K562 (cell line): Measurements from ENCODE around the gene HSD17B1. TPM values are rescaled to one million over a fixed set of nuclear protein-coding genes. Genes with fewer than 3 reads are reported as not detected.
A peak's percentile ranks its signal among the peaks of the same experiment; 100 is the strongest.

Experiments used
- BCOR ChIP-seq: fragments of 450-650 bp; IDR thresholded peaks from 2 replicates; pipeline ENCODE4 v1.6.1; 2016
- HNRNPH1 ChIP-seq: fragments of 200-400 bp; formaldehyde crosslinking; optimal IDR thresholded peaks from 2 replicates; pipeline ENCODE3; 2017; ENCODE audit warnings: low read depth, mild to moderate bottlenecking, low read length, moderate library complexity
- MTA3 ChIP-seq: fragments of 450-650 bp; formaldehyde crosslinking; IDR thresholded peaks from 2 replicates; pipeline ENCODE4 v1.6.1; 2017; ENCODE audit warnings: mild to moderate bottlenecking, borderline replicate concordance
- RFX5 ChIP-seq: IDR thresholded peaks from 2 replicates; pipeline ENCODE4 v1.6.1; 2011; ENCODE audit warnings: low read depth, mild to moderate bottlenecking, improper control_type of control experiment, low read length
- YBX1 ChIP-seq: fragments of 450-650 bp; IDR thresholded peaks from 2 replicates; pipeline ENCODE4 v1.7.1; 2016; ENCODE audit warnings: mild to moderate bottlenecking
- ZNF165 ChIP-seq: fragments of 250-450 bp; sonication (Bioruptor Pico); IDR thresholded peaks from 2 replicates; pipeline ENCODE4 v1.4.0; 2020; ENCODE audit warnings: borderline replicate concordance
- ZNF239 ChIP-seq: fragments of 250-450 bp; sonication (Bioruptor Pico); IDR thresholded peaks from 2 replicates; pipeline ENCODE4 v1.4.0; 2020; ENCODE audit warnings: mild to moderate bottlenecking
- ZNF551 ChIP-seq: fragments of 250-450 bp; sonication (Bioruptor Pico); IDR thresholded peaks from 2 replicates; pipeline ENCODE4 v1.5.0; 2021; ENCODE audit warnings: mild to moderate bottlenecking, moderate library complexity
- ZNF584 ChIP-seq: fragments of 200-800 bp; sonication (Bioruptor generic); IDR thresholded peaks from 2 replicates; pipeline ENCODE4 v1.6.1; 2016; ENCODE audit warnings: low read depth, mild to moderate bottlenecking, missing genetic modification characterization, missing compliant biosample characterization
- polyA plus RNA-seq, 8 experiments: library from polyadenylated mRNA; depleted of rRNA in 4 of 8; stranded (reverse) in 5 of 8; unstranded in 3 of 8; fragments of >200 nt; fragmentation: Nextera tagmentation in 2 of 8; fragmentation: Illumina TruSeq in 1 of 8; extraction: Ambion mirVana in 2 of 8; extraction: Trizol in 1 of 8; gene quantifications; 2 replicates each; pipeline versions ENCODE4 v1.2.1 to v1.2.3, GENCODE V29; 2011 to 2014; ENCODE audit warnings: inconsistent platforms in 1 of 8, missing spikeins in 1 of 8
- total RNA-seq, 7 experiments: library from RNA; depleted of rRNA in 6 of 7; stranded (reverse); fragments of >200 nt in 6 of 7; fragmentation: Illumina TruSeq in 2 of 7; extraction: Trizol in 2 of 7; gene quantifications; 2 replicates each; pipeline versions ENCODE4 v1.2.1 to v1.2.3, GENCODE V29; 2011 to 2021; ENCODE audit warnings: low replicate concordance in 1 of 7
- TF ChIP-seq, protein P1 (sequence below): sonication (generic); formaldehyde crosslinking; IDR thresholded peaks from 2 replicates; pipeline ENCODE4 v1.8.0; 2022; ENCODE audit warnings: mild to moderate bottlenecking, missing genetic modification reagents
- TF ChIP-seq, protein P2 (sequence below): sonication (generic); formaldehyde crosslinking; IDR thresholded peaks from 2 replicates; pipeline ENCODE4 v1.8.0; 2023; ENCODE audit warnings: missing genetic modification reagents, mild to moderate bottlenecking, borderline replicate concordance
- TF ChIP-seq, protein P3 (sequence below): fragments of 250-450 bp; sonication (Bioruptor Pico); IDR thresholded peaks from 2 replicates; pipeline ENCODE4 v1.4.0; 2020; ENCODE audit warnings: mild to moderate bottlenecking, moderate library complexity

Gene HSD17B1
- total and polyA plus RNA-seq, 9 of the 15 experiments (the other 6 are each of a cell fraction or from before 2014, with no cell fraction given), result 0.55 to 21.1 (median 3.6) TPM

DNA sequence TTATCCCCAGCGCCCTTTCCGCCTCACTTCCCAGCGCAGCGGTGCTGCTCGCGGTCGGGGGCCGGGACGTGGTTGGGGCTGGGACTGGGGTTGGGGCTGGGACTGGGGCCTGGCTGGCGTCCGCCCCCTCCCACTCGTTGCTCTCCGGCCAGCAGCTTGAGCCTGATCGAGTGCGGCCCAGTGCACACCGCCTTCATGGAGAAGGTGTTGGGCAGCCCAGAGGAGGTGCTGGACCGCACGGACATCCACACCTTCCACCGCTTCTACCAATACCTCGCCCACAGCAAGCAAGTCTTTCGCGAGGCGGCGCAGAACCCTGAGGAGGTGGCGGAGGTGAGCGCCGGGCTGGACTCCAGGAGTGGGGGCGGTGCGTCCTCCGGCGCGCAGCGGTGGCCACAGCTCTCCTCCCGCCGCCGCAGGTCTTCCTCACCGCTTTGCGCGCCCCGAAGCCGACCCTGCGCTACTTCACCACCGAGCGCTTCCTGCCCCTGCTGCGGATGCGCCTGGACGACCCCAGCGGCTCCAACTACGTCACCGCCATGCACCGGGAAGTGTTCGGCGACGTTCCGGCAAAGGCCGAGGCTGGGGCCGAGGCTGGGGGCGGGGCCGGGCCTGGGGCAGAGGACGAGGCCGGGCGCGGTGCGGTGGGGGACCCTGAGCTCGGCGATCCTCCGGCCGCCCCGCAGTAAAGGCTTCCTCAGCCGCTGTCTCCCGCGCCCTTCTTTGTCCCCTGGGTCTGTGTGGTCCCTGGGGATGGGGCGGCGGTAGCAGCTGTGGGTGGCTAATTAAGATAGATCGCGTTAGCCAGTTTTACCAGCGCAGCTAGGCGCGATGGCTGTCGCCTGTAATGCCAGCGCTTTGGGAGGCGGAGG, 1.8 kb downstream of the HSD17B1 start (continued):
- TF ChIP-seq, protein P1, sequence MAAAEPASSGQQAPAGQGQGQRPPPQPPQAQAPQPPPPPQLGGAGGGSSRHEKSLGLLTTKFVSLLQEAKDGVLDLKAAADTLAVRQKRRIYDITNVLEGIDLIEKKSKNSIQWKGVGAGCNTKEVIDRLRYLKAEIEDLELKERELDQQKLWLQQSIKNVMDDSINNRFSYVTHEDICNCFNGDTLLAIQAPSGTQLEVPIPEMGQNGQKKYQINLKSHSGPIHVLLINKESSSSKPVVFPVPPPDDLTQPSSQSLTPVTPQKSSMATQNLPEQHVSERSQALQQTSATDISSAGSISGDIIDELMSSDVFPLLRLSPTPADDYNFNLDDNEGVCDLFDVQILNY (CRISPR knock-in tag), result no peak
- TF ChIP-seq MTA3 (peak; percentile 83; the same call in 1 of the 2 replicates), ZNF165 (CRISPR knock-in tag) (no peak), YBX1 (no peak), ZNF551 (CRISPR knock-in tag) (no peak), HNRNPH1 (no peak), RFX5 (no peak), BCOR (no peak), ZNF584 (CRISPR knock-in tag) (no peak), ZNF239 (CRISPR knock-in tag) (no peak)
- TF ChIP-seq, protein P2, sequence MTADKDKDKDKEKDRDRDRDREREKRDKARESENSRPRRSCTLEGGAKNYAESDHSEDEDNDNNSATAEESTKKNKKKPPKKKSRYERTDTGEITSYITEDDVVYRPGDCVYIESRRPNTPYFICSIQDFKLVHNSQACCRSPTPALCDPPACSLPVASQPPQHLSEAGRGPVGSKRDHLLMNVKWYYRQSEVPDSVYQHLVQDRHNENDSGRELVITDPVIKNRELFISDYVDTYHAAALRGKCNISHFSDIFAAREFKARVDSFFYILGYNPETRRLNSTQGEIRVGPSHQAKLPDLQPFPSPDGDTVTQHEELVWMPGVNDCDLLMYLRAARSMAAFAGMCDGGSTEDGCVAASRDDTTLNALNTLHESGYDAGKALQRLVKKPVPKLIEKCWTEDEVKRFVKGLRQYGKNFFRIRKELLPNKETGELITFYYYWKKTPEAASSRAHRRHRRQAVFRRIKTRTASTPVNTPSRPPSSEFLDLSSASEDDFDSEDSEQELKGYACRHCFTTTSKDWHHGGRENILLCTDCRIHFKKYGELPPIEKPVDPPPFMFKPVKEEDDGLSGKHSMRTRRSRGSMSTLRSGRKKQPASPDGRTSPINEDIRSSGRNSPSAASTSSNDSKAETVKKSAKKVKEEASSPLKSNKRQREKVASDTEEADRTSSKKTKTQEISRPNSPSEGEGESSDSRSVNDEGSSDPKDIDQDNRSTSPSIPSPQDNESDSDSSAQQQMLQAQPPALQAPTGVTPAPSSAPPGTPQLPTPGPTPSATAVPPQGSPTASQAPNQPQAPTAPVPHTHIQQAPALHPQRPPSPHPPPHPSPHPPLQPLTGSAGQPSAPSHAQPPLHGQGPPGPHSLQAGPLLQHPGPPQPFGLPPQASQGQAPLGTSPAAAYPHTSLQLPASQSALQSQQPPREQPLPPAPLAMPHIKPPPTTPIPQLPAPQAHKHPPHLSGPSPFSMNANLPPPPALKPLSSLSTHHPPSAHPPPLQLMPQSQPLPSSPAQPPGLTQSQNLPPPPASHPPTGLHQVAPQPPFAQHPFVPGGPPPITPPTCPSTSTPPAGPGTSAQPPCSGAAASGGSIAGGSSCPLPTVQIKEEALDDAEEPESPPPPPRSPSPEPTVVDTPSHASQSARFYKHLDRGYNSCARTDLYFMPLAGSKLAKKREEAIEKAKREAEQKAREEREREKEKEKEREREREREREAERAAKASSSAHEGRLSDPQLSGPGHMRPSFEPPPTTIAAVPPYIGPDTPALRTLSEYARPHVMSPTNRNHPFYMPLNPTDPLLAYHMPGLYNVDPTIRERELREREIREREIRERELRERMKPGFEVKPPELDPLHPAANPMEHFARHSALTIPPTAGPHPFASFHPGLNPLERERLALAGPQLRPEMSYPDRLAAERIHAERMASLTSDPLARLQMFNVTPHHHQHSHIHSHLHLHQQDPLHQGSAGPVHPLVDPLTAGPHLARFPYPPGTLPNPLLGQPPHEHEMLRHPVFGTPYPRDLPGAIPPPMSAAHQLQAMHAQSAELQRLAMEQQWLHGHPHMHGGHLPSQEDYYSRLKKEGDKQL (CRISPR knock-in tag), result no peak
- TF ChIP-seq, protein P3, sequence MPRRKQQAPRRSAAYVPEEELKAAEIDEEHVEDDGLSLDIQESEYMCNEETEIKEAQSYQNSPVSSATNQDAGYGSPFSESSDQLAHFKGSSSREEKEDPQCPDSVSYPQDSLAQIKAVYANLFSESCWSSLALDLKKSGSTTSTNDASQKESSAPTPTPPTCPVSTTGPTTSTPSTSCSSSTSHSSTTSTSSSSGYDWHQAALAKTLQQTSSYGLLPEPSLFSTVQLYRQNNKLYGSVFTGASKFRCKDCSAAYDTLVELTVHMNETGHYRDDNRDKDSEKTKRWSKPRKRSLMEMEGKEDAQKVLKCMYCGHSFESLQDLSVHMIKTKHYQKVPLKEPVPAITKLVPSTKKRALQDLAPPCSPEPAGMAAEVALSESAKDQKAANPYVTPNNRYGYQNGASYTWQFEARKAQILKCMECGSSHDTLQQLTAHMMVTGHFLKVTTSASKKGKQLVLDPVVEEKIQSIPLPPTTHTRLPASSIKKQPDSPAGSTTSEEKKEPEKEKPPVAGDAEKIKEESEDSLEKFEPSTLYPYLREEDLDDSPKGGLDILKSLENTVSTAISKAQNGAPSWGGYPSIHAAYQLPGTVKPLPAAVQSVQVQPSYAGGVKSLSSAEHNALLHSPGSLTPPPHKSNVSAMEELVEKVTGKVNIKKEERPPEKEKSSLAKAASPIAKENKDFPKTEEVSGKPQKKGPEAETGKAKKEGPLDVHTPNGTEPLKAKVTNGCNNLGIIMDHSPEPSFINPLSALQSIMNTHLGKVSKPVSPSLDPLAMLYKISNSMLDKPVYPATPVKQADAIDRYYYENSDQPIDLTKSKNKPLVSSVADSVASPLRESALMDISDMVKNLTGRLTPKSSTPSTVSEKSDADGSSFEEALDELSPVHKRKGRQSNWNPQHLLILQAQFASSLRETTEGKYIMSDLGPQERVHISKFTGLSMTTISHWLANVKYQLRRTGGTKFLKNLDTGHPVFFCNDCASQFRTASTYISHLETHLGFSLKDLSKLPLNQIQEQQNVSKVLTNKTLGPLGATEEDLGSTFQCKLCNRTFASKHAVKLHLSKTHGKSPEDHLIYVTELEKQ (CRISPR knock-in tag), result no peak
